ENCODE results near the gene MSI2.

MSI2 gene

GRCh38 chr17:57578608-57579225, 322.4 kb downstream of the MSI2 start (continued):
- no peak for TF ChIP-seq POU6F1 (CRISPR knock-in tag; IDR thresholded peaks at IDR 0.05; ENCODE audit: borderline replicate concordance, low read depth)

- TF ChIP-seq ISL1 (CRISPR knock-in tag; IDR thresholded peaks at IDR 0.05): no peak
- no peak for TF ChIP-seq ZFP30 (CRISPR knock-in tag; IDR thresholded peaks at IDR 0.05)
- no peak for TF ChIP-seq CSDC2 (CRISPR knock-in tag; IDR thresholded peaks at IDR 0.05)
- no peak for TF ChIP-seq CSRNP3 (CRISPR knock-in tag; IDR thresholded peaks at IDR 0.05)
- TF ChIP-seq ZNF70 (CRISPR knock-in tag; IDR thresholded peaks at IDR 0.05): no peak
- no peak for TF ChIP-seq CREB5 (CRISPR knock-in tag; IDR thresholded peaks at IDR 0.05; ENCODE audit: low read depth)
- no peak for ATAC-seq
Measured at GRCh38 chr17:57579245-57579644, 322.9 kb downstream of the MSI2 start.

- no peak for ATAC-seq
- TF ChIP-seq CREB5 (CRISPR knock-in tag; IDR thresholded peaks at IDR 0.05; ENCODE audit: low read depth) (no peak), ESRRG (CRISPR knock-in tag; IDR thresholded peaks at IDR 0.05) (no peak), PPARA (CRISPR knock-in tag; IDR thresholded peaks at IDR 0.05; ENCODE audit: borderline replicate concordance) (no peak), ZC3H10 (CRISPR knock-in tag; IDR thresholded peaks at IDR 0.05) (no peak), ZFP30 (CRISPR knock-in tag; IDR thresholded peaks at IDR 0.05) (no peak), ISL1 (CRISPR knock-in tag; IDR thresholded peaks at IDR 0.05) (no peak), RARB (CRISPR knock-in tag; IDR thresholded peaks at IDR 0.05) (no peak), ZNF565 (CRISPR knock-in tag; conservative IDR thresholded peaks at IDR 0.05; ENCODE audit: low read depth) (no peak), ZNF8 (CRISPR knock-in tag; IDR thresholded peaks at IDR 0.05) (no peak), SNAI2 (CRISPR knock-in tag; IDR thresholded peaks at IDR 0.05) (no peak), GLIS3 (CRISPR knock-in tag; IDR thresholded peaks at IDR 0.05) (no peak), ZNF70 (CRISPR knock-in tag; IDR thresholded peaks at IDR 0.05) (no peak), BACH2 (CRISPR knock-in tag; IDR thresholded peaks at IDR 0.05; ENCODE audit: borderline replicate concordance) (no peak), CSRNP3 (CRISPR knock-in tag; IDR thresholded peaks at IDR 0.05) (no peak), PATZ1 (CRISPR knock-in tag; IDR thresholded peaks at IDR 0.05; ENCODE audit: borderline replicate concordance) (no peak), TSHZ2 (CRISPR knock-in tag; IDR thresholded peaks at IDR 0.05) (no peak), OSR1 (CRISPR knock-in tag; IDR thresholded peaks at IDR 0.05) (no peak), TOX (CRISPR knock-in tag; IDR thresholded peaks at IDR 0.05; ENCODE audit: borderline replicate concordance) (no peak), ZFP3 (CRISPR knock-in tag; IDR thresholded peaks at IDR 0.05) (no peak), ARNTL (CRISPR knock-in tag; IDR thresholded peaks at IDR 0.05; ENCODE audit: borderline replicate concordance, low read depth) (no peak)
Measured at GRCh38 chr17:57580055-57580739, 323.9 kb downstream of the MSI2 start.
